ENCODE data around the gene ARFGEF2.

- TF ChIP-seq POLR2A (IDR thresholded peaks at IDR 0.05; ENCODE audit: low read depth), result no peak
- TF ChIP-seq POLR2AphosphoS5 (IDR thresholded peaks at IDR 0.05), result no peak
- TF ChIP-seq CTCF (IDR thresholded peaks at IDR 0.05), result no peak
- TF ChIP-seq EP300 (IDR thresholded peaks at IDR 0.05), result no peak
Observed at GRCh38 chr20:48880331-48880730, 41.2 kb upstream of the ARFGEF2 start.

All from esophagus muscularis mucosa (tissue), 4 donors.